Femur (tissue), 1 donor: ENCODE data around the gene SRI.

Experiments used
- DNase-seq: peaks from one replicate; pipeline ENCODE4 v3.0.0-alpha.2; 2017

The SRI gene

GRCh38 chr7:88224601-88225275, 4.9 kb upstream of the SRI start:
- no peak for DNase-seq

- DNase-seq = no peak
These were observed 3.4 kb upstream of the SRI start for GRCh38 chr7:88223265-88223664.

- DNase-seq = peak; percentile 82
These were observed 817 bp downstream of the SRI start for GRCh38 chr7:88218836-88219605.

- DNase-seq = no peak
These were observed 1.5 kb downstream of the SRI start for GRCh38 chr7:88218429-88218745.

GRCh38 chr7:88217675-88218428, 2.0 kb downstream of the SRI start:
- DNase-seq = no peak

- no peak for DNase-seq
These were observed 3.6 kb downstream of the SRI start for GRCh38 chr7:88216276-88216675.

GRCh38 chr7:88215295-88215694, 4.5 kb downstream of the SRI start:
- no peak for DNase-seq

GRCh38 chr7:88214456-88214855, 5.4 kb downstream of the SRI start:
- DNase-seq = no peak

GRCh38 chr7:88212918-88213317, 6.9 kb downstream of the SRI start:
- DNase-seq = no peak

- DNase-seq = no peak
These were observed 11.3 kb downstream of the SRI start for GRCh38 chr7:88208521-88208920.

GRCh38 chr7:88206254-88206653, 13.6 kb downstream of the SRI start:
- no peak for DNase-seq

GRCh38 chr7:88205179-88205578, 14.7 kb downstream of the SRI start:
- DNase-seq = no peak

- no peak for DNase-seq
These were observed 15.2 kb downstream of the SRI start for GRCh38 chr7:88204525-88205110.

GRCh38 chr7:88203401-88203800, 16.4 kb downstream of the SRI start:
- DNase-seq = no peak

- no peak for DNase-seq
These were observed 17.0 kb downstream of the SRI start for GRCh38 chr7:88202799-88203198.

GRCh38 chr7:88202278-88202677, 17.6 kb downstream of the SRI start:
- DNase-seq = no peak

GRCh38 chr7:88201305-88201704, 18.5 kb downstream of the SRI start:
- DNase-seq = no peak

GRCh38 chr7:88200789-88201188, 19.0 kb downstream of the SRI start:
- DNase-seq = peak; percentile 31

GRCh38 chr7:88200261-88200660, 19.6 kb downstream of the SRI start:
- no peak for DNase-seq

- no peak for DNase-seq
These were observed 27.9 kb downstream of the SRI start for GRCh38 chr7:88191911-88192310.

- DNase-seq = no peak
These were observed 34.2 kb downstream of the SRI start for GRCh38 chr7:88185650-88186049.

GRCh38 chr7:88184848-88185304, 35.0 kb downstream of the SRI start:
- peak; percentile 24 for DNase-seq

- no peak for DNase-seq
These were observed 36.8 kb downstream of the SRI start for GRCh38 chr7:88183051-88183450.

GRCh38 chr7:88176190-88176589, 43.6 kb downstream of the SRI start:
- DNase-seq = no peak
